Natural killer cell (primary cell): ENCODE measurements around the gene ZBTB9. TPM values are rescaled to one million over a fixed set of nuclear protein-coding genes. Genes with fewer than 3 reads are reported as not detected.

ENCODE experiments used
- ATAC-seq, 3 donors: fragments of 150-1000 bp in 2 of 3; fragments of 200-7000 bp in 1 of 3; cut with Tn5 transposase; 1 replicate in 1 of 3; 2 replicates in 2 of 3; pipeline ENCODE4 v1.10.0; 2021; ENCODE audit warnings: mild to moderate bottlenecking in 2 of 3, moderate library complexity in 2 of 3
- DNase-seq, 2 donors: peaks; one replicate each; pipeline versions ENCODE4 v3.0.0 to v3.0.0-alpha.2; 2013 to 2021; ENCODE audit warnings: mixed read lengths in 1 of 2
- H3K27ac ChIP-seq: one replicate; pipeline ENCODE4 v1.5.1; 2013; ENCODE audit warnings: mild to moderate bottlenecking, low read length
- H3K27me3 ChIP-seq: one replicate; pipeline ENCODE4 v1.6.1; 2013; ENCODE audit warnings: low read length; ENCODE audit not compliant: control insufficient read depth, insufficient read depth
- H3K36me3 ChIP-seq: one replicate; pipeline ENCODE4 v1.6.1; 2013; ENCODE audit warnings: low read length; ENCODE audit not compliant: control insufficient read depth, insufficient read depth
- H3K4me1 ChIP-seq: one replicate; pipeline ENCODE4 v1.6.1; 2013; ENCODE audit warnings: low read length; ENCODE audit not compliant: control insufficient read depth, insufficient read depth
- H3K4me3 ChIP-seq: one replicate; pipeline ENCODE4 v1.5.1; 2013; ENCODE audit warnings: low read length
- H3K9me3 ChIP-seq: one replicate; pipeline ENCODE4 v1.6.1; 2013; ENCODE audit warnings: low read length; ENCODE audit not compliant: control insufficient read depth, insufficient read depth
- H3K27ac Mint-ChIP-seq, 2 donors: one replicate each; pipeline ENCODE4 v1.8.0; 2022; ENCODE audit warnings: mild to moderate bottlenecking in 2 of 2, mixed read lengths in 2 of 2, moderate library complexity in 1 of 2
- H3K27me3 Mint-ChIP-seq, 2 donors: one replicate each; pipeline ENCODE4 v1.8.0; 2022; ENCODE audit warnings: low read depth in 2 of 2, mixed read lengths in 2 of 2
- H3K36me3 Mint-ChIP-seq: one replicate; pipeline ENCODE4 v1.8.0; 2022; ENCODE audit warnings: mixed read lengths
- H3K4me1 Mint-ChIP-seq, 2 donors: one replicate each; pipeline ENCODE4 v1.8.0; 2022; ENCODE audit warnings: mixed read lengths in 2 of 2
- H3K4me3 Mint-ChIP-seq: one replicate; pipeline ENCODE4 v1.8.0; 2022; ENCODE audit warnings: mild to moderate bottlenecking, moderate library complexity, mixed read lengths
- H3K9me3 Mint-ChIP-seq, 2 donors: one replicate each; pipeline ENCODE4 v1.8.0; 2022; ENCODE audit warnings: mixed read lengths in 2 of 2
- WGBS: methylation state at CpG from one replicate; pipeline ENCODE4 v1.1.7; 2013; ENCODE audit warnings: missing lambda C conversion rate; ENCODE audit not compliant: insufficient coverage; 5-methylcytosine and 5-hydroxymethylcytosine counted together
- intact Hi-C: fragments of 100-400 bp; cut with micrococcal nuclease; formaldehyde crosslinking; loops from one replicate; pipeline ENCODE4 v1.14.2; 2022
- total RNA-seq, 4 donors: library from RNA; stranded (reverse); fragments of 120-200 nt in 1 of 4; gene quantifications; one replicate each; pipeline versions ENCODE4 v1.2.3 to v1.2.4, GENCODE V29; 2013 to 2022
- TF ChIP-seq, protein P1 (sequence below): fragments of 200-600 bp; IDR thresholded peaks from one replicate; pipeline ENCODE4 v1.8.0; 2022; ENCODE audit warnings: antibody characterized with exemption

ZBTB9 gene
- total RNA-seq, 3 donors from 2014 or later (not counting 1 experiment from before 2014, with no cell fraction given) = 3.8 to 5.1 (median 3.9) TPM

DNA sequence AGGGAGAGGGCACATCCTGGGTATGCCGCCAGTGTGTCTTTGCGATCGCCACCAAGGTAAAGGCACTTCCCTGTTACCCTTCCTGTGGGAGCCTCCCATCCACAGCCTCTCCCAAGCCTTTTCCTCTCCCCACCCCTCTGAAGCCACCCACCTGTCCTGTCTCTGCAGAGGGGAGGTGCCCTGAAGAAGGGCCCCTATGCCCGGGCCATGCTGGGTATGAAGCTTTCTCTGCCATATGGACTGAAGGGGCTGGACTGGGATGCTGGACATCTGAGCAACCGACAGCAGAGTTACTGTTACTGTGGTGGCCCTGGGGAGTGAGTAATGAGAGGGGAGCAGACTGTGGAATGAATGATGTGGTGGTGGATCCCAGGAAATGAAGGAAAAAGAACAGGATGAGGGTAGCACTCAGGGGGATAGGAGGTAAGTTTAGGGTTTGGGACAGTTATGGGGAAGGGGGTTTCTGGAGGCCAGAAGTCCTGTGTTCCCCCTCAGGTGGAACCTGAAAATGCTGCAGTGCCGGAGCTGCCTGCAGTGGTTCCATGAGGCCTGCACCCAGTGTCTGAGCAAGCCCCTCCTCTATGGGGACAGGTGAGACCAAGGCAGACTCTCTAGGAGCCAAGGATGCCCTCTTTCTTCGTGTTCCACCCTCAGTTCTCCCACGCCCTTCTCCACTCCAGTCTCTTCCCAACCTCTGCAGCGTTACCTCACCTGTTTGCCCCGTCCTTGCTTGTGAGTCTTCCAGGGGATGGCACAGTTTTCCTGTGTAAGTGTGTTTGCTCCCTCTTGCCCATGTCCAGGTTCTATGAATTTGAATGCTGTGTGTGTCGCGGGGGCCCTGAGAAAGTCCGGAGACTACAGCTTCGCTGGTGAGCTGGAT lies 40.9 kb upstream of the ZBTB9 start:
- Mint-ChIP-seq H3K4me1 (peaks cover 69 to 81% of the 10 kb centered on the region in 2 donors), H3K36me3 (no peaks in the 10 kb centered on the region), H3K4me3 (no peak overlapping the region), H3K27ac (peak overlapping the region; percentile 100), H3K9me3 (no peaks in the 10 kb centered on the region), H3K27me3 (no peaks in the 10 kb centered on the region)
- no peak for DNase-seq
- Histone ChIP-seq H3K36me3 (peaks cover 41% of the 10 kb centered on the region), H3K4me3 (no peak overlapping the region), H3K9me3 (no peaks in the 10 kb centered on the region), H3K27me3 (no peaks in the 10 kb centered on the region), H3K27ac (peak overlapping the region; percentile 3), H3K4me1 (peaks cover 70% of the 10 kb centered on the region)
- no peak for ATAC-seq
- intact Hi-C loops = loop anchor here (5.0 kb wide), 1 partner anchor 211 kb away; the partner anchor contains the start of genes HSD17B8, RXRB and SLC39A7
- WGBS = 93% methylated on average over 14 of the region's 14 CpGs
- TF ChIP-seq, protein P1, sequence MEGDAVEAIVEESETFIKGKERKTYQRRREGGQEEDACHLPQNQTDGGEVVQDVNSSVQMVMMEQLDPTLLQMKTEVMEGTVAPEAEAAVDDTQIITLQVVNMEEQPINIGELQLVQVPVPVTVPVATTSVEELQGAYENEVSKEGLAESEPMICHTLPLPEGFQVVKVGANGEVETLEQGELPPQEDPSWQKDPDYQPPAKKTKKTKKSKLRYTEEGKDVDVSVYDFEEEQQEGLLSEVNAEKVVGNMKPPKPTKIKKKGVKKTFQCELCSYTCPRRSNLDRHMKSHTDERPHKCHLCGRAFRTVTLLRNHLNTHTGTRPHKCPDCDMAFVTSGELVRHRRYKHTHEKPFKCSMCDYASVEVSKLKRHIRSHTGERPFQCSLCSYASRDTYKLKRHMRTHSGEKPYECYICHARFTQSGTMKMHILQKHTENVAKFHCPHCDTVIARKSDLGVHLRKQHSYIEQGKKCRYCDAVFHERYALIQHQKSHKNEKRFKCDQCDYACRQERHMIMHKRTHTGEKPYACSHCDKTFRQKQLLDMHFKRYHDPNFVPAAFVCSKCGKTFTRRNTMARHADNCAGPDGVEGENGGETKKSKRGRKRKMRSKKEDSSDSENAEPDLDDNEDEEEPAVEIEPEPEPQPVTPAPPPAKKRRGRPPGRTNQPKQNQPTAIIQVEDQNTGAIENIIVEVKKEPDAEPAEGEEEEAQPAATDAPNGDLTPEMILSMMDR = no peak

- peak overlapping the region; percentile 100 for H3K27ac Mint-ChIP-seq
- TF ChIP-seq, protein P1 = peak; percentile 24
- no peaks in the 10 kb centered on the region for H3K27me3 Mint-ChIP-seq
- no peaks in the 10 kb centered on the region for H3K9me3 Mint-ChIP-seq
- H3K36me3 Mint-ChIP-seq = no peaks in the 10 kb centered on the region
- DNase-seq = peak in 1 of 2 donors; percentile 52
- Histone ChIP-seq H3K36me3 (peaks cover 41% of the 10 kb centered on the region), H3K9me3 (no peaks in the 10 kb centered on the region), H3K27me3 (no peaks in the 10 kb centered on the region), H3K4me3 (no peak overlapping the region), H3K27ac (peak overlapping the region; percentile 8), H3K4me1 (peaks cover 76% of the 10 kb centered on the region)
- no peak for ATAC-seq
- intact Hi-C loops = loop anchor here (5.0 kb wide), 2 partner anchors 38 to 212 kb away; partner anchors contain the start of genes HSD17B8, RXRB, SLC39A7 and ZBTB9
- peaks cover 74 to 87% of the 10 kb centered on the region in 2 donors for H3K4me1 Mint-ChIP-seq
- no peak overlapping the region for H3K4me3 Mint-ChIP-seq
- 81% methylated on average over 10 of the region's 12 CpGs for WGBS
These were observed 39.6 kb upstream of the ZBTB9 start for GRCh38 chr6:33414592-33415271.

- Mint-ChIP-seq H3K27me3 (no peaks in the 10 kb centered on the region), H3K4me1 (peaks cover 70 to 85% of the 10 kb centered on the region in 2 donors), H3K4me3 (peak overlapping the region; percentile 97), H3K9me3 (no peaks in the 10 kb centered on the region), H3K27ac (peak overlapping the region; percentile 100), H3K36me3 (no peaks in the 10 kb centered on the region)
- H3K27ac ChIP-seq = peak overlapping the region; percentile 95
- H3K27me3 ChIP-seq = no peaks in the 10 kb centered on the region
- 89% methylated on average over 1 of the region's 9 CpGs for WGBS
- H3K4me3 ChIP-seq = no peak overlapping the region
- intact Hi-C loops = loop anchor here (5.0 kb wide), 1 partner anchor 36 kb away; the partner anchor contains the start of gene ZBTB9
- DNase-seq (no peak), ATAC-seq (no peak)
- H3K36me3 ChIP-seq = peaks cover 41% of the 10 kb centered on the region
- no peaks in the 10 kb centered on the region for H3K9me3 ChIP-seq
- H3K4me1 ChIP-seq = peaks cover 75% of the 10 kb centered on the region
- TF ChIP-seq, protein P1 = no peak
These were observed 38.5 kb upstream of the ZBTB9 start for GRCh38 chr6:33415831-33416230.
